SK-N-SH (cell line): ENCODE data around the gene PYDC1. TPM values are rescaled to one million over a fixed set of nuclear protein-coding genes. Genes with fewer than 3 reads are reported as not detected.

ENCODE experiments used
- CTCF ChIA-PET: fragments of 300-600, 350-600 bp; formaldehyde crosslinking; extraction: SDS; loops from one replicate; lab custom pipeline; 2021; lab: Yijun Ruan, JAX
- POLR2A ChIA-PET: fragments of 350-600 bp; sonication (Branson Sonifier 250); formaldehyde crosslinking; extraction: SDS; loops from one replicate; lab custom pipeline; 2020; ENCODE audit warnings: antibody characterized with exemption, inconsistent platforms; lab: Yijun Ruan, JAX
- DNase-seq: peaks from one replicate; pipeline ENCODE4 v3.0.0; 2012
- H2AFZ ChIP-seq: fragments of 200-600 bp; sonication (generic); 2 replicates; pipeline ENCODE4 v1.8.1; 2016; ENCODE audit warnings: antibody characterized with exemption, mild to moderate bottlenecking, low read depth
- H3F3A ChIP-seq: fragments of 200-600 bp; sonication (generic); replicated peaks from 2 replicates; pipeline ENCODE3; 2016; ENCODE audit warnings: antibody characterized with exemption, mild to moderate bottlenecking; ENCODE audit not compliant: insufficient read depth
- H3K27ac ChIP-seq, 2 experiments: fragments of 200-500 bp in 1 of 2; fragments of 200-600 bp in 1 of 2; sonication (Bioruptor generic) in 1 of 2; sonication (generic), shearing (Covaris generic) in 1 of 2; 2 replicates each; pipeline versions ENCODE4 v1.5.1 to v1.6.1; 2014 to 2016; ENCODE audit warnings: low read depth in 2 of 2, inconsistent platforms in 1 of 2, low read length in 1 of 2, mild to moderate bottlenecking in 1 of 2, mixed read lengths in 1 of 2
- H3K27me3 ChIP-seq: fragments of 200-600 bp; sonication (generic), shearing (Covaris generic); 2 replicates; pipeline ENCODE4 v1.6.1; 2016; ENCODE audit warnings: mixed run types; ENCODE audit not compliant: insufficient read depth
- H3K36me3 ChIP-seq, 2 experiments: fragments of 200-500 bp in 1 of 2; fragments of 200-600 bp in 1 of 2; sonication (Bioruptor generic) in 1 of 2; sonication (generic) in 1 of 2; replicated peaks in 1 of 2; 2 replicates each; pipeline versions ENCODE3 to v1.5.1; 2014 to 2016; ENCODE audit warnings: low read length in 1 of 2, mild to moderate bottlenecking in 1 of 2; ENCODE audit not compliant: insufficient read depth in 2 of 2, control insufficient read depth in 1 of 2
- H3K4me1 ChIP-seq, 2 experiments: fragments of 200-500 bp in 1 of 2; fragments of 200-600 bp in 1 of 2; sonication (Bioruptor generic) in 1 of 2; sonication (generic), shearing (Covaris generic) in 1 of 2; 2 replicates each; pipeline versions ENCODE4 v1.5.1 to v1.6.1; 2014 to 2016; ENCODE audit warnings: low read depth in 1 of 2, low read length in 1 of 2, mixed run types in 1 of 2; ENCODE audit not compliant: insufficient read depth in 2 of 2, control insufficient read depth in 1 of 2
- H3K4me2 ChIP-seq: fragments of 200-600 bp; sonication (generic), shearing (Covaris generic); 2 replicates; pipeline ENCODE4 v1.6.1; 2017; ENCODE audit warnings: mixed run types
- H3K4me3 ChIP-seq, 2 experiments: fragments of 200-500 bp in 1 of 2; fragments of 200-600 bp in 1 of 2; sonication (Bioruptor generic) in 1 of 2; sonication (generic), shearing (Covaris generic) in 1 of 2; 2 replicates each; pipeline versions ENCODE4 v1.5.1 to v1.8.1; 2014 to 2016; ENCODE audit warnings: low read depth in 2 of 2, inconsistent platforms in 1 of 2, low read length in 1 of 2, mild to moderate bottlenecking in 1 of 2, mixed read lengths in 1 of 2, moderate library complexity in 1 of 2
- H3K79me2 ChIP-seq: fragments of 200-600 bp; sonication (generic); 2 replicates; pipeline ENCODE4 v1.8.1; 2017; ENCODE audit warnings: mild to moderate bottlenecking; ENCODE audit not compliant: insufficient read depth
- H3K9ac ChIP-seq: fragments of 200-600 bp; sonication (generic); 2 replicates; pipeline ENCODE4 v1.6.1; 2017; ENCODE audit warnings: mixed run types
- H3K9me2 ChIP-seq: fragments of 200-600 bp; sonication (generic); 2 replicates; pipeline ENCODE4 v1.6.1; 2017; ENCODE audit warnings: mixed run types
- H3K9me3 ChIP-seq: fragments of 200-600 bp; sonication (generic); 2 replicates; pipeline ENCODE4 v1.6.1; 2017; ENCODE audit warnings: mixed run types, mild to moderate bottlenecking, moderate library complexity
- H4K20me1 ChIP-seq: fragments of 200-600 bp; sonication (generic); 2 replicates; pipeline ENCODE4 v1.6.1; 2017; ENCODE audit warnings: mild to moderate bottlenecking, mixed run types; ENCODE audit not compliant: insufficient read depth
- FOSL2 ChIP-seq: IDR thresholded peaks from 2 replicates; pipeline ENCODE4 v1.4.0; 2012; ENCODE audit warnings: low read depth, mild to moderate bottlenecking, moderate library complexity, borderline replicate concordance
- GABPA ChIP-seq: IDR thresholded peaks from 2 replicates; pipeline ENCODE4 v1.4.0; 2012; ENCODE audit warnings: low read depth, mild to moderate bottlenecking
- NFIC ChIP-seq: IDR thresholded peaks from 2 replicates; pipeline ENCODE4 v1.4.0; 2012; ENCODE audit warnings: borderline replicate concordance
- RAD21 ChIP-seq: IDR thresholded peaks from 2 replicates; pipeline ENCODE4 v1.6.1; 2012; ENCODE audit warnings: mild to moderate bottlenecking, low read length
- TCF12 ChIP-seq: IDR thresholded peaks from 2 replicates; pipeline ENCODE4 v1.4.0; 2012
- YY1 ChIP-seq: IDR thresholded peaks from 2 replicates; pipeline ENCODE4 v1.4.0; 2012; ENCODE audit warnings: low read depth, mild to moderate bottlenecking
- WGBS: methylation state at CpG from one replicate; pipeline ENCODE4 v1.1.6; 2017; ENCODE audit warnings: low lambda C conversion rate; 5-methylcytosine and 5-hydroxymethylcytosine counted together
- polyA plus RNA-seq, 3 experiments: library from polyadenylated mRNA; depleted of rRNA; stranded (reverse); fragments of >200 nt; gene quantifications; 2 replicates each; pipeline ENCODE4 v1.2.3, GENCODE V29; 2012
- TF ChIP-seq, protein P1 (sequence below): IDR thresholded peaks from 2 replicates; pipeline ENCODE4 v1.4.0; 2012; ENCODE audit warnings: low read depth, borderline replicate concordance

PYDC1 gene
- not detected in 2 replicates for polyA plus RNA-seq (2012; rRNA removed)
- not detected in 2 replicates for polyA plus RNA-seq (2012; cell fraction: cytosol; rRNA removed)
- polyA plus RNA-seq (2012; cell fraction: nucleus; rRNA removed): not detected in 2 replicates

DNA sequence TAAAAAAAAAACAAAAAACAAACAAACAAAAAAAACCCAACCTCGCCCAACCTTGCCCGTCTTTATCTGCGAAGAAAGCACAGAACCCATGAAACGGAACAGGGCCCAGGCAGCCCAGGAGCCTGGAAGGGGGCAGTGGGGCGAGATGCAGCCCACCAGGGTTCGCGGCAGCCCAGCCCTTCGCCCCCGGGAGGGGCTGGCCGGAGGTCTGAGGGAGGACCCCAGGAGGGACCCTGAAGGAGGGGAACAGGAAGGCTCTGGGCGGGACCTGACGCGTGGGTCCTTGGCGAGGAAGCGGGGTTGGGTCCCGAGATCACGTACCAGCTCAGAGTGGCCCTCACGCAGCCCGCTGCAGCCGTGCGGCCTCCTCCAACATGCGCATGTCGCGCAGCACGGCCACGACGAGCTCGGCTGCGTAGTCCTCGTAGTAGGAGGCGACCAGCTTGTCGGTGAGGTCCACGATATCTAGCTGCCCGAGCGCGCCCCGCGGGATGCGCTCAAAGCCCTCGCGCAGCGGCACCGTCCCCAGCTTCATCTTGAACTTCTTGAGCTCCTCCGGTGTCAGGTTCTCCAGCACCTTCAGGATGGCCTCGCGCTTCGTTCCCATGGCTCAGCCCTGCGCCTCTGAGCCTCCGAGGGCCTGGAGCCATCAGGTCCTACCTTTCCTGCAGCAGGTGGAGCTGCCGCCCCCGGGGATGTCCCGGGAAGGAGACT lies at the start of gene PYDC1:
Gene PYDC1, minus strand, starts transcription at position 714 of the 714 bp plus-strand sequence. Its CDS starts 107 bp downstream, at position 607.
- H3K27me3 ChIP-seq: peaks cover 76% of the 10 kb centered on the region
- no peaks in the 10 kb centered on the region for H3K9me2 ChIP-seq
- ChIA-PET CTCF (interaction anchor here (0.6 to 1.2 kb wide), 3 partner anchors 8 to 227 kb away, joined by 3 to 4 read pairs (median 3); no protein-coding TSS in a partner anchor), POLR2A (interaction anchor here (0.8 kb wide), 1 partner anchor 36 kb away, joined by 4 read pairs; no protein-coding TSS in a partner anchor)
- H3F3A ChIP-seq: no peaks in the 10 kb centered on the region
- no peaks in the 10 kb centered on the region for H4K20me1 ChIP-seq
- H3K9ac ChIP-seq: no peak within 1 kb of the TSS
- H2AFZ ChIP-seq: no peak within 1 kb of the TSS
- no peak within 1 kb of the TSS for H3K27ac ChIP-seq
- no peaks in the 10 kb centered on the region for H3K9me3 ChIP-seq
- no peak within 1 kb of the TSS for H3K4me3 ChIP-seq
- H3K4me2 ChIP-seq: no peak within 1 kb of the TSS
- H3K36me3 ChIP-seq: no peaks in the 10 kb centered on the region
- no peaks in the 10 kb centered on the region for H3K79me2 ChIP-seq
- H3K4me1 ChIP-seq: no peaks in the 10 kb centered on the region; a peak in 1 of 4 replicates
- DNase-seq: no peak
- TF ChIP-seq NFIC: no peak
- no peak for TF ChIP-seq YY1
- WGBS: 17% methylated on average over 35 of the region's 52 CpGs

DNA sequence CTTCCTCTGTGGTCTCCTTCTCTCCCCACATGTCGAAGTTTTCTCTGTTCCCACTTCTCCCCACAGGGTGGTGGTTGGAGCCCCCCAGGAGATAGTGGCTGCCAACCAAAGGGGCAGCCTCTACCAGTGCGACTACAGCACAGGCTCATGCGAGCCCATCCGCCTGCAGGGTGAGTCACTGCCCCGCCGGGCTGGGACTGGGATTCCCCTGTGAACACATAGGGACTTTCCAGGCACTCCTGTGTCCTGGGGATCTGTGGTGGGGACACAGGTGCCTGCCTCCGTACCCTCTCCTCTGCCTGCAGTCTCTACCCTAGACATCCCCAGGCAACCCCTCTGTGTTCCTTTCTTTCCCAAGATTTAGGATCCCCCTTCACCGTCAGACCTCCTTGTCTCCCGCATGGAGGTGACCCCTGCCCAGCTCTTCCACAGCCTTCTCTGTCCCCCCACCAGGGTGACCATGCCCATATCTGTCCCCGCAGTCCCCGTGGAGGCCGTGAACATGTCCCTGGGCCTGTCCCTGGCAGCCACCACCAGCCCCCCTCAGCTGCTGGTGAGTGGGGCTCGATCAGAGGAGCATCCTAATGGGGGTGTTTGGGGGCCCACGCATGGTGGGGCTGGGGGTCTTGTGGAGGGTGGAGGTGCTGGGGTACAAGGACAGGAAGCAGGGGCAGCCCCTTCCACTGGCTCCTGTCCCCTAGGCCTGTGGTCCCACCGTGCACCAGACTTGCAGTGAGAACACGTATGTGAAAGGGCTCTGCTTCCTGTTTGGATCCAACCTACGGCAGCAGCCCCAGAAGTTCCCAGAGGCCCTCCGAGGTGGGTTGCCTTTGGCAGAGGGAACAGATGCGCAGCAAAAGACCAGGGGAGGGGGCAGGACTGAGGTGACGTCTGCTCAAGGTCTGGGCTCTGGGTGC lies 48.7 kb upstream of the PYDC1 start:
- WGBS: 10% methylated on average over 17 of the region's 20 CpGs
- Histone ChIP-seq H3K9me2 (no peaks in the 10 kb centered on the region), H3F3A (no peaks in the 10 kb centered on the region), H4K20me1 (no peaks in the 10 kb centered on the region), H3K36me3 (no peaks in the 10 kb centered on the region)
- CTCF ChIA-PET: no interaction called here
- no peak for DNase-seq
- TF ChIP-seq GABPA (no peak), FOSL2 (no peak), RAD21 (no peak), TCF12 (no peak)
- TF ChIP-seq, protein P1, sequence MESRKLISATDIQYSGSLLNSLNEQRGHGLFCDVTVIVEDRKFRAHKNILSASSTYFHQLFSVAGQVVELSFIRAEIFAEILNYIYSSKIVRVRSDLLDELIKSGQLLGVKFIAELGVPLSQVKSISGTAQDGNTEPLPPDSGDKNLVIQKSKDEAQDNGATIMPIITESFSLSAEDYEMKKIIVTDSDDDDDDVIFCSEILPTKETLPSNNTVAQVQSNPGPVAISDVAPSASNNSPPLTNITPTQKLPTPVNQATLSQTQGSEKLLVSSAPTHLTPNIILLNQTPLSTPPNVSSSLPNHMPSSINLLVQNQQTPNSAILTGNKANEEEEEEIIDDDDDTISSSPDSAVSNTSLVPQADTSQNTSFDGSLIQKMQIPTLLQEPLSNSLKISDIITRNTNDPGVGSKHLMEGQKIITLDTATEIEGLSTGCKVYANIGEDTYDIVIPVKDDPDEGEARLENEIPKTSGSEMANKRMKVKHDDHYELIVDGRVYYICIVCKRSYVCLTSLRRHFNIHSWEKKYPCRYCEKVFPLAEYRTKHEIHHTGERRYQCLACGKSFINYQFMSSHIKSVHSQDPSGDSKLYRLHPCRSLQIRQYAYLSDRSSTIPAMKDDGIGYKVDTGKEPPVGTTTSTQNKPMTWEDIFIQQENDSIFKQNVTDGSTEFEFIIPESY: no peak
- TF ChIP-seq, all 33 proteins: peak for 0
- POLR2A ChIA-PET: no interaction called here
- no peak overlapping the region for H2AFZ ChIP-seq
- no peak overlapping the region for H3K27ac ChIP-seq
- no peaks in the 10 kb centered on the region for H3K9me3 ChIP-seq
- peaks cover 62% of the 10 kb centered on the region; the same call in 1 of the 2 replicates for H3K27me3 ChIP-seq
- H3K4me2 ChIP-seq: no peak overlapping the region
- no peak overlapping the region for H3K4me3 ChIP-seq
- no peak overlapping the region for H3K9ac ChIP-seq
- no peaks in the 10 kb centered on the region for H3K79me2 ChIP-seq
- H3K4me1 ChIP-seq: no peaks in the 10 kb centered on the region
